ENCODE results near the gene GZMM. TPM values are rescaled to one million over a fixed set of nuclear protein-coding genes. Genes with fewer than 3 reads are reported as not detected.

The GZMM gene
- total RNA-seq, 1 donor: 0.43 TPM

GRCh38 chr19:536031-536880 is 7.6 kb upstream of the GZMM start:
- H3K4me3 ChIP-seq (ENCODE audit: low read depth, low read length): no peak overlapping the region
- DNase-seq (ENCODE audit: low read depth): no peak
- no peak for TF ChIP-seq CTCF (IDR thresholded peaks at IDR 0.05; ENCODE audit: insufficient read depth, low read depth, low read length)

GRCh38 chr19:536881-537404 is 6.9 kb upstream of the GZMM start:
- DNase-seq (ENCODE audit: low read depth): no peak
- TF ChIP-seq CTCF (IDR thresholded peaks at IDR 0.05; ENCODE audit: insufficient read depth, low read depth, low read length): no peak
- H3K4me3 ChIP-seq (ENCODE audit: low read depth, low read length): no peak overlapping the region

GRCh38 chr19:538641-539428 is 5.0 kb upstream of the GZMM start:
- no peak for DNase-seq (ENCODE audit: low read depth)
- no peak overlapping the region for H3K4me3 ChIP-seq (ENCODE audit: low read depth, low read length)
- TF ChIP-seq CTCF (IDR thresholded peaks at IDR 0.05; ENCODE audit: insufficient read depth, low read depth, low read length): no peak

- no peak overlapping the region for H3K4me3 ChIP-seq (ENCODE audit: low read depth, low read length)
- TF ChIP-seq CTCF (IDR thresholded peaks at IDR 0.05; ENCODE audit: insufficient read depth, low read depth, low read length): no peak
- DNase-seq (ENCODE audit: low read depth): no peak
These were observed 4.3 kb upstream of the GZMM start for GRCh38 chr19:539429-540030.

- DNase-seq (ENCODE audit: low read depth): no peak
- no peak for TF ChIP-seq CTCF (IDR thresholded peaks at IDR 0.05; ENCODE audit: insufficient read depth, low read depth, low read length)
- H3K4me3 ChIP-seq (ENCODE audit: low read depth, low read length): no peak overlapping the region
These were observed 2.8 kb upstream of the GZMM start for GRCh38 chr19:540867-541637.

GRCh38 chr19:541699-542098 is 2.2 kb upstream of the GZMM start:
- no peak overlapping the region for H3K4me3 ChIP-seq (ENCODE audit: low read depth, low read length)
- DNase-seq (ENCODE audit: low read depth): no peak
- no peak for TF ChIP-seq CTCF (IDR thresholded peaks at IDR 0.05; ENCODE audit: insufficient read depth, low read depth, low read length)
